Activated CD8-positive, alpha-beta T cell treated with anti-CD3 and anti-CD28 coated beads, Interleukin-2, amount 10 ng/mL, durations not matched to agents 7 days and 5 days (primary cell): ENCODE results near the gene SERPINA5. TPM values are rescaled to one million over a fixed set of nuclear protein-coding genes. Genes with fewer than 3 reads are reported as not detected.

Experiments used
- ATAC-seq: fragments of 150-1000 bp; cut with Tn5 transposase; one replicate; pipeline ENCODE4 v1.10.0; 2021; ENCODE audit warnings: moderate library complexity
- CTCF ChIA-PET: fragments of 350-600 bp; sonication (Branson Sonifier 250); formaldehyde crosslinking; loops from one replicate; lab custom pipeline; 2021; ENCODE audit warnings: antibody characterized with exemption; lab: Charles Lee
- POLR2A ChIA-PET: fragments of 350-600 bp; sonication (Branson Sonifier 250); formaldehyde crosslinking; loops from one replicate; lab custom pipeline; 2021; ENCODE audit warnings: antibody characterized with exemption; lab: Charles Lee
- DNase-seq: peaks from one replicate; pipeline ENCODE4 v3.0.0-alpha.2; 2020
- H3K27ac Mint-ChIP-seq: one replicate; pipeline ENCODE4 v1.8.0; 2021; ENCODE audit warnings: mild to moderate bottlenecking, mixed read lengths
- H3K27me3 Mint-ChIP-seq: one replicate; pipeline ENCODE4 v1.8.0; 2021; ENCODE audit warnings: low read depth, mixed read lengths
- H3K36me3 Mint-ChIP-seq: one replicate; pipeline ENCODE4 v1.8.0; 2021; ENCODE audit warnings: low read depth, mixed read lengths
- H3K4me1 Mint-ChIP-seq: one replicate; pipeline ENCODE4 v1.8.0; 2021; ENCODE audit warnings: low read depth, mixed read lengths
- H3K4me3 Mint-ChIP-seq: one replicate; pipeline ENCODE4 v1.8.0; 2021; ENCODE audit warnings: mild to moderate bottlenecking, mixed read lengths
- H3K9me3 Mint-ChIP-seq: one replicate; pipeline ENCODE4 v1.8.0; 2022; ENCODE audit warnings: mixed read lengths; ENCODE audit not compliant: insufficient read depth
- total RNA-seq, 2 experiments: library from RNA; stranded (reverse); gene quantifications; one replicate each; pipeline ENCODE4 v1.2.3, GENCODE V29; 2021

Gene SERPINA5
- total RNA-seq, 2 experiments from 2014 or later, result not detected

- POLR2A ChIA-PET, result no interaction called here
These were observed 37.6 kb upstream of the SERPINA5 start for GRCh38 chr14:94543449-94544124.

DNA sequence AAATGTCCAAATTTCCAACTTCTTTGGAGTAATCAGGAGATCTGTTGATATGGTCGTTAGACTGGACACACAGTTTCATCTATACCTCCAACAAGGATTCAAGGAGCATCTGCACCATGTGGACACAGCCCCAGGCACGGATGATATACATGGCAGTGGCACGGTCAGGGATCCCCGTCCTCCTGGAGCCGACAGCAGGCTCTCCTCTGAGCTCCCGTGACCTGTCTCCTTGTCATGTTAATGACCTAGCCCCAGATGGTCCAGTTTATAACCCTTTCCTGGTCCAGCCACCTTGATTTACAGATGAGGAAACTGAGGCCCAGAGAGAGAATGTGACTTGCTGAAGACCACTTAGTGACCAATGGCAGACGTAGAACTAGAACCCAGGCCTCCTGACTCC, 36.5 kb upstream of the SERPINA5 start:
- Mint-ChIP-seq H3K4me3 (no peak overlapping the region), H3K9me3 (no peaks in the 10 kb centered on the region), H3K4me1 (no peaks in the 10 kb centered on the region), H3K27me3 (no peaks in the 10 kb centered on the region), H3K27ac (no peak overlapping the region), H3K36me3 (no peaks in the 10 kb centered on the region)
- ATAC-seq (no peak), DNase-seq (no peak)
- POLR2A ChIA-PET, result interaction anchor here (0.7 kb wide), 1 partner anchor 746 kb away, joined by 3 read pairs; no protein-coding TSS in a partner anchor
- CTCF ChIA-PET, result no interaction called here

More at GRCh38 chr14:94543449-94544124, 37.6 kb upstream of the SERPINA5 start:
- Mint-ChIP-seq H3K4me3 (no peak overlapping the region), H3K27me3 (no peaks in the 10 kb centered on the region), H3K9me3 (no peaks in the 10 kb centered on the region), H3K36me3 (no peaks in the 10 kb centered on the region), H3K4me1 (no peaks in the 10 kb centered on the region), H3K27ac (no peak overlapping the region)
- no peak for ATAC-seq
- no peak for DNase-seq
- CTCF ChIA-PET, result no interaction called here

- no peak overlapping the region for H3K27ac Mint-ChIP-seq
- H3K4me1 Mint-ChIP-seq, result no peaks in the 10 kb centered on the region
- no peak overlapping the region for H3K4me3 Mint-ChIP-seq
- CTCF ChIA-PET, result no interaction called here
- ATAC-seq (no peak), DNase-seq (no peak)
- H3K36me3 Mint-ChIP-seq, result no peaks in the 10 kb centered on the region
- no peaks in the 10 kb centered on the region for H3K27me3 Mint-ChIP-seq
- no peaks in the 10 kb centered on the region for H3K9me3 Mint-ChIP-seq
- POLR2A ChIA-PET, result interaction anchor here (0.7 kb wide), 1 partner anchor 746 kb away, joined by 3 read pairs; no protein-coding TSS in a partner anchor
These were observed 35.9 kb upstream of the SERPINA5 start for GRCh38 chr14:94545131-94545841.

- ChIA-PET POLR2A (no interaction called here), CTCF (interaction anchor here (0.7 kb wide), 1 partner anchor 61 kb away, joined by 3 read pairs; no protein-coding TSS in a partner anchor)
- no peaks in the 10 kb centered on the region for H3K36me3 Mint-ChIP-seq
These were observed 34.0 kb upstream of the SERPINA5 start for GRCh38 chr14:94547151-94547680.

DNA sequence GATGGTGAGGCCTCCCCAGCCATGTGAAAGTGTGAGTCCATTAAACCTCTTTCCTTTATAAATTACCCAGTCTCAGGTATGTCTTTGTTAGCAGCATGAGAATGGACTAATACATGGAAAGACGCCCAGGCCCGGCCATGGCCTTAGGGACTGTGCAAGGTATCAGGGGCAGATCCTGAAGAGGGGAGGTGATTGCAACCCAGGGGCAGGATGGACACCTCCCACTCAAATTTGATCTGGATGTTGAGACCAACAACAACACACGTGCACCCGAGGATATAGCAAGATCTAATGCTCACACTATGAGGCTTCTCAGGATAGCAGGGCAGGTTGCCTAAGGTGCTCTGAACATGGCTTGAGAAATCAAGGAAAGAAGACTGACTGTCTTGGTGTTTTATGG, 33.5 kb upstream of the SERPINA5 start:
- CTCF ChIA-PET, result no interaction called here
- no peaks in the 10 kb centered on the region for H3K36me3 Mint-ChIP-seq

More at GRCh38 chr14:94547151-94547680, 34.0 kb upstream of the SERPINA5 start:
- Mint-ChIP-seq H3K4me1 (no peaks in the 10 kb centered on the region), H3K4me3 (no peak overlapping the region), H3K9me3 (no peaks in the 10 kb centered on the region), H3K27me3 (peaks cover 13% of the 10 kb centered on the region), H3K27ac (no peak overlapping the region)
- DNase-seq (no peak), ATAC-seq (no peak)

DNA sequence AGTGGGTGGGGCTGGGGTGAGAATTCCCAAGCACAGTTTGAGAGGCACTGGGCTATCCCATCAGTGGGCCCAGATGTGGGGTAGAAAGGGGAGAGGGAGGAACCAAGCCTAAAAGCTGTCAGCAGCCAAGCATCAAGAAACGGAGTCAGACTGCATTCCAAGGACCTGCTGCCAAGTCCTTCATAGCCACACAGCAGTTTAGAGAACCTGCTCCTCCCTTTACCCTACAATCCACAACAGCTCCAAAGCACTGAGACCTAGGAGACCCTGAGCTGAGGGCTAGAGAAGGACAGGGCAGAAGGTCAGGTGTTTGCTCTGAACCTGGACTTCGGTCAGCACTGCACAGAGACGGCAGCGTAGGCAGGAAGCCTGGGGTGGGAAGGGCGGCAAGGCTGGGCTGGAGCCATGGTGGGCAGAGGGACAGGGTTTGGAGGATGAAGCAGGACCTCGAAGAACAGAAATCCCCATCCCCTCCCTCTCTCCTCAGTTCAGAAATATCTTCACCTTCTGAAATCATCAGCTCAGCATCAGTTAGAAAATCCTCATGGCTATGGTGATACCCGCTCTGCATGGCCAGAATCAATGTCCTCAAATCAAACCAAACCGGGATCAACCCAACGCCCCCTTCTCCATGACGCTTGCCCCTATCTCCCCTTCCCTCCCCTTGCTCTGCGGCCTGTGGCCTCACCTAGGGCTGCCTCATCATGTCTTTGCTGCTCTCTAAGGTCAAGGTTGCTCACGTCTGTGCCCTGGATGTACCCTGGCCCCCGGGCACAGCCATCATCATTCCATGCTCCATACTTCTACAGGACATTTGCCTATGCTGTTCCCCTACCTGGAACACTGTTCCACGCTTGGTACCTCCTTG, 32.9 kb upstream of the SERPINA5 start:
- Mint-ChIP-seq H3K36me3 (no peaks in the 10 kb centered on the region), H3K27ac (no peak overlapping the region), H3K9me3 (no peaks in the 10 kb centered on the region), H3K4me3 (no peak overlapping the region), H3K4me1 (no peaks in the 10 kb centered on the region), H3K27me3 (peaks cover 17% of the 10 kb centered on the region)
- ATAC-seq, result no peak
- DNase-seq, result no peak
- CTCF ChIA-PET, result interaction anchor here (0.7 to 1.5 kb wide), 12 partner anchors 12 to 416 kb away, joined by 3 to 10 read pairs (median 3); no protein-coding TSS in a partner anchor
- POLR2A ChIA-PET, result no interaction called here

More for the DNA sequence above, 33.5 kb upstream of the SERPINA5 start:
- Mint-ChIP-seq H3K4me3 (no peak overlapping the region), H3K4me1 (no peaks in the 10 kb centered on the region), H3K27ac (no peak overlapping the region), H3K9me3 (no peaks in the 10 kb centered on the region), H3K27me3 (peaks cover 17% of the 10 kb centered on the region)
- no peak for DNase-seq
- ATAC-seq, result no peak
- POLR2A ChIA-PET, result no interaction called here

DNA sequence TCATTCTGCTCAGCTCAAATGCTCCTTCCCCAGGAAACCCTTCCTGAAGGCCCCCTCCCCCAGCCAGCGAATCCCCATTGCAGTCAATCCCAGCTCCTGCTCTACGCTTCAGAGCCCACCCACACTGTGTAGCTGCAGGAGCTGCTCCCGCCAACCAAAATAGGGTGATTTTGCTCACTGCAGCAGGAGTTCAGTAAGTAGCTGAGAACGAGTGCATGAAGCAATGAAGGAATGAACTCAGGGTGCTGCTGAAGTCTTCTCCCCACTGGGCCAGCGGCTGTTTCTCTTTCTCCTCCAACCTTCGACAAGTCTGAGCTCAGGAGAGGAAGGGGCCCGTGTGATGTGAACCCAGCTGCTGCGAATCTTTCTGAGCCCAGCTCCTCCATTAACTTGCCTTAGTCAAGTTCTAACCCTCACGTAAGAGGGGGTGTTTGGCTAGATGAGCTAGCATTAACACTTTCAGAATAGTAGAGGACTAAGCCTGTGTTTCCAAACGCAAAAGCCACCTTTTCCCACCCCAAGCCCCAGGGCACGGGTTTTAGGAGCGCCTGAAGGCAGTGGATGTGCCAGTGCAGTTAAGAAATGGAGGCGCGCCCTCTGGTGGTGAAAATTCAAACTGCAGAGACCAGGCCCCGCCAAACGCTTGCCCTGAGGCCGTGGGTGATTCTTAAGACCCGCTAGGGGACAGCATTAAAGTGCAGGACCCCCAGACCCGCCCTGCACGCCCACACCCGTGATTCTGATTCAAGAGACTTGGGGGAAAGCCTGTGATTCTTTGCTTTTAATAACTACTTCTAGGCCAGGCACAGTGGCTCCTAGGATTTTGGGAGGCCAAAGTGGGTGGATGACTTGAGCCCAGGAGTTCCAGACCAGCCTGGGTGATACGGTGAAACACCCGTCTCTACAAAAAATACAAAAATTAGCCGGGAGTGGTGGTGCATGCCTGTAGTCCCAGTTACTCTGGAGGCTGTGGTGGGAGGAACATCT, 31.9 kb upstream of the SERPINA5 start:
- Mint-ChIP-seq H3K27ac (no peak overlapping the region), H3K4me3 (no peak overlapping the region), H3K27me3 (peaks cover 19% of the 10 kb centered on the region), H3K9me3 (no peaks in the 10 kb centered on the region), H3K4me1 (no peaks in the 10 kb centered on the region), H3K36me3 (no peaks in the 10 kb centered on the region)
- DNase-seq, result peak; percentile 69
- peak; percentile 69 for ATAC-seq
- ChIA-PET CTCF (interaction anchor here (0.7 to 1.7 kb wide), 13 partner anchors 13 to 417 kb away, joined by 3 to 10 read pairs (median 3); no protein-coding TSS in a partner anchor), POLR2A (interaction anchor here (0.7 kb wide), 1 partner anchor 115 kb away, joined by 3 read pairs; no protein-coding TSS in a partner anchor)

DNA sequence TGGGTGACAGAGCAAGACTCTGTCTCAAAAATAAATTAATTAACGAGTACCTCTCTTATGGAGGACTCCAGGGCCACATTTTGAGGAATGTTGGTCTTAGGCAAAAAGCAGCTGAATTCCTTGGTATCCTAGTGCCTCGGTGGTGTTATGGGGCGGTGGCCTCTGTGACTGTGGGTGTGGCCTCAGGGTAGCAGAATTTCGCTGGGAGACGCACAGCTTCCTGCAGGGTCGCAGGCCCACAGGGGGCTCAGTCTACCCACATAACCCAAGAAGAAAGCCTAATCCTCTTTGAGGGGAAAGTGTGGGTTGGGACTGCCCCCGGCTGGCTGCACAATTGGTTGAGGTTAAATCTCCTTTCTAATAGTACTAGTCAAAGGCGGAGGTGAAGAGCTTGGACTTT, 31.2 kb upstream of the SERPINA5 start:
- ATAC-seq, result no peak
- no peak for DNase-seq
- Mint-ChIP-seq H3K36me3 (no peaks in the 10 kb centered on the region), H3K4me1 (no peaks in the 10 kb centered on the region), H3K27ac (no peak overlapping the region), H3K4me3 (no peak overlapping the region), H3K9me3 (no peaks in the 10 kb centered on the region), H3K27me3 (peaks cover 19% of the 10 kb centered on the region)
- ChIA-PET POLR2A (no interaction called here), CTCF (interaction anchor here (1.5 to 1.7 kb wide), 2 partner anchors 8 to 116 kb away, joined by 3 to 4 read pairs; no protein-coding TSS in a partner anchor)

DNA sequence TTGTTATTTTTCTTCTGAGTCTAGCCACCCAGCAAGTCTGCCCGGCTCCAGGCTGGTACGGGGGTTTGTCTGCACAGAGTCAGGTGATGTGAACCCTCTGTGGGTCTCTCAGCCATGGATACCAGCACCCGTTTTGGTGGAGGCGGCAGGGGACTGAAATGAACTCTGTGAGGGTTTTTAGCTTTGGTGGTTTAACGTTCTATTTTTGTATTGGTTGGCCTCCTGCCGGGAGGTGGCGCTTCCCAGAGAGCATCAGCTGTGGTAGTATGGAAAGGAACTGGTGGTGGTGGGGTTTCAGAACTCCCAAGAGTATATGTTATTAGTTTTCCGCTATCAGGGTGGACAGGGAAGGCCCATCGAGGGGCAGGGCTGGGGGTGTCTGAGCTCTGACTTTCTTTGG, 25.2 kb upstream of the SERPINA5 start:
- POLR2A ChIA-PET, result no interaction called here

DNA sequence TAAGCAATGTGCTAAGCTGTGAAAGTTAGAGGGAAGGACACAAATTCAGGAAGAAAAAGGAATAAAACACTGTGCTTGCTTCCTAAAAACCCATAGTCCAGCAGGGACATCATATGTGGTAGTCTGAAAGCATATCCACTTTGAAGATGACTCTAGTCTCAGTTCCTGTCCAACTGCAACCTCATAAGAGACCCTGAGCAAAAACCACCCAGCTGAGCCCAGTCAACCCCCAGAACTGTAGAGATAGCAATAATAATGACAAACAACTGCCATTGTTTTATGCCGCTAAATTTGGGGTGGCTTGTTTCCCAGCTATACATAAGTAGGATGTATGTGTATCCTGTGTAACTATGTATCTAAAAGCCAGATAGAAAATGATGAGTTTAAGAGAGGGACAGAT, 23.9 kb upstream of the SERPINA5 start:
- Mint-ChIP-seq H3K27me3 (peaks cover 5% of the 10 kb centered on the region), H3K27ac (no peak overlapping the region)

More for the DNA sequence above, 25.2 kb upstream of the SERPINA5 start:
- DNase-seq (no peak), ATAC-seq (no peak)
- Mint-ChIP-seq H3K36me3 (no peaks in the 10 kb centered on the region), H3K4me1 (no peaks in the 10 kb centered on the region), H3K9me3 (no peaks in the 10 kb centered on the region), H3K27me3 (peaks cover 15% of the 10 kb centered on the region), H3K27ac (no peak overlapping the region), H3K4me3 (no peak overlapping the region)
- CTCF ChIA-PET, result no interaction called here

More for the DNA sequence above, 23.9 kb upstream of the SERPINA5 start:
- Mint-ChIP-seq H3K9me3 (no peaks in the 10 kb centered on the region), H3K4me3 (no peak overlapping the region), H3K36me3 (no peaks in the 10 kb centered on the region), H3K4me1 (no peaks in the 10 kb centered on the region)
- POLR2A ChIA-PET, result no interaction called here
- CTCF ChIA-PET, result no interaction called here
- ATAC-seq, result no peak
- no peak for DNase-seq
